H7 (cell line): ENCODE results near the gene CCDC9. TPM values are rescaled to one million over a fixed set of nuclear protein-coding genes. Genes with fewer than 3 reads are reported as not detected.

Source experiments
- DNase-seq: peaks from one replicate; pipeline ENCODE4 v3.0.0; 2012
- H3K27me3 ChIP-seq: 2 replicates; pipeline ENCODE4 v1.6.0; 2011; ENCODE audit warnings: mild to moderate bottlenecking, low read length; ENCODE audit not compliant: control insufficient read depth, insufficient read depth
- H3K36me3 ChIP-seq: replicated peaks from 2 replicates; pipeline ENCODE4 v1.5.1; 2011; ENCODE audit warnings: low read length; ENCODE audit not compliant: control insufficient read depth, insufficient read depth
- H3K4me3 ChIP-seq: 2 replicates; pipeline ENCODE4 v1.5.1; 2011; ENCODE audit warnings: low read depth, mild to moderate bottlenecking, control low read depth, low read length, moderate library complexity; ENCODE audit not compliant: insufficient read depth
- total RNA-seq: library from RNA; depleted of rRNA; stranded (reverse); fragments of >200 nt; shearing (Covaris generic); gene quantifications from 2 replicates; pipeline ENCODE4 v1.2.3, GENCODE V29; 2014; rRNA removed

The CCDC9 gene
- total RNA-seq, 1 experiment from 2014 or later: 10.9 TPM

DNA sequence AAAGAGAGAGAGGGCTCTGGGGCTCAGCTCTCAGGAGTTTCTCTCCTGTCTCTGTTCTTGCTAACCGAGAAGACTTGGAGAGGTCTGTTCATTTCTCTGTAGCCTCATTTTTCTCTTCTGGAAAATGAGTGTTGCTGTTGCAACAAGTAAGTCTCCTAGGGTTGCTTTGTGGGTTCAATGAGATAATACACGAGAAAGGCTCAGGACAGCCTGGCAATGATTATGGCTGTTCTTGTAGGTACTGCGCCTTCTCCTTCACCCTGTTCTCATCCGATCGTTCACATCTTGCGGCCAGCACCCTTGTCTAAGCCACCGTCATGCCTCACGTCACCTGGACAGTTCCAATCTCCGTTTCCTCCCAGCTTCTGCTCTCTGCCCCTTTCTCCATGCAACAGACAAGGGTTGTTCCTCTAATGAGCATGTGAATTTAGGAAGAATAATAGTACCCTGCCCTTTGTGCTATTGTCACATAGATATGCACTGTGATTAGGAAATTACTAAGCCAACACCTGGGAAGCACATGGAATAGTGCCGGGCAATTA is 57.5 kb downstream of the CCDC9 start:
- no peaks in the 10 kb centered on the region for H3K27me3 ChIP-seq
- no peak for DNase-seq
- H3K36me3 ChIP-seq: no peaks in the 10 kb centered on the region
- H3K4me3 ChIP-seq: no peak overlapping the region

DNA sequence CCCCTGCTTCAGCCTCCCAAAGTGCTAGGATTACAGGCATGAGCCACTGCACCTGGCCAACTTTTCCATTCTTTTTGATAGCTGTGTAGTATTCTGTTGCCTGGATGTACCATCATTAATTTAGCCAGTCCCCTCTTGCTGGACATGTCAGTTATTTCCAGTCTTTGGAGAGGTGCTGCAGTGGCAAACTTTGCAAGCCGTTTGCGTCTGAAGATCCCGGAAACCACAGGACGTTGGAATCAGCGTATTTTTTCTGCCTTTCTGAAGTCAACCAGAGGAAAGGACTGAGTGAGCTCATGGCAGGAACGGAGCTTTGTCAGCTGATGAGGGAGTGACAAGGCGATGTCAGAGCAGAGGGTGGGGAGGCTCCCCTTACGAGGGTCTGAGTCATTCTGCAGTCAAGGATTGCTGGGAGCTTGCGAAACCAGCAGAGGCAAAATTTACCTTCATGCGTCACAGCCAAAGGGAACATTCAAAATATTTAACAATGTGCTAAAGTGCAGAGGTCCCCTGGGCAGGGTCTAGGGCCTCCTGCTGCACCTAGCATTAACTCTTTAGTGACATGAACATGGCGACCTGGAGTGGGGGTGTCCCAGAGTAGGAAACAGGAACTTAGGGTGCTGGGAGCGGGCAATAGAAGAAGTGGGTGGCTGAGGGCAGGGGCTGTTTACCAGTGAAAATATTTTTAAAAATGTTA is 58.9 kb downstream of the CCDC9 start:
- no peaks in the 10 kb centered on the region for H3K27me3 ChIP-seq
- peak; percentile 53 for DNase-seq
- no peak overlapping the region for H3K4me3 ChIP-seq
- H3K36me3 ChIP-seq: no peaks in the 10 kb centered on the region

DNA sequence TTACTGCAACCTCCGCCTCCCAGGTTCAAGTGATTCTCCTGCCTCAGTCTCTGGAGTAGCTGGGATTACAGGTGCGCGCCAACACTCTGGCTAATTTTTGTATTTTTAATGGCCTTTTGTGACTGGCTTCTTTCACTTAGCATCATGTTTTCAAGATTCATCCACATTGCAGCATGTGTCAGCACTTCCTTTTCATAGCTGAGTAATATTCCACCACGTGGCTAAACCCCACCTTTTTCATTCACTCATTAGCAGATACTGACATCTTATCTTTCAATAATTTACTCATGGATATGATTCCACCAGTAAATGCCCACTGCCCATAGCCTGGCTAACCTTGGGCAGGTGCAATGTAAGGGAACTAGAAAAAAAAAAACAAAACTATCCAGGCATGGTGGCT is 60.2 kb downstream of the CCDC9 start:
- no peaks in the 10 kb centered on the region for H3K27me3 ChIP-seq
- no peak for DNase-seq
- no peaks in the 10 kb centered on the region for H3K36me3 ChIP-seq
- no peak overlapping the region for H3K4me3 ChIP-seq

DNA sequence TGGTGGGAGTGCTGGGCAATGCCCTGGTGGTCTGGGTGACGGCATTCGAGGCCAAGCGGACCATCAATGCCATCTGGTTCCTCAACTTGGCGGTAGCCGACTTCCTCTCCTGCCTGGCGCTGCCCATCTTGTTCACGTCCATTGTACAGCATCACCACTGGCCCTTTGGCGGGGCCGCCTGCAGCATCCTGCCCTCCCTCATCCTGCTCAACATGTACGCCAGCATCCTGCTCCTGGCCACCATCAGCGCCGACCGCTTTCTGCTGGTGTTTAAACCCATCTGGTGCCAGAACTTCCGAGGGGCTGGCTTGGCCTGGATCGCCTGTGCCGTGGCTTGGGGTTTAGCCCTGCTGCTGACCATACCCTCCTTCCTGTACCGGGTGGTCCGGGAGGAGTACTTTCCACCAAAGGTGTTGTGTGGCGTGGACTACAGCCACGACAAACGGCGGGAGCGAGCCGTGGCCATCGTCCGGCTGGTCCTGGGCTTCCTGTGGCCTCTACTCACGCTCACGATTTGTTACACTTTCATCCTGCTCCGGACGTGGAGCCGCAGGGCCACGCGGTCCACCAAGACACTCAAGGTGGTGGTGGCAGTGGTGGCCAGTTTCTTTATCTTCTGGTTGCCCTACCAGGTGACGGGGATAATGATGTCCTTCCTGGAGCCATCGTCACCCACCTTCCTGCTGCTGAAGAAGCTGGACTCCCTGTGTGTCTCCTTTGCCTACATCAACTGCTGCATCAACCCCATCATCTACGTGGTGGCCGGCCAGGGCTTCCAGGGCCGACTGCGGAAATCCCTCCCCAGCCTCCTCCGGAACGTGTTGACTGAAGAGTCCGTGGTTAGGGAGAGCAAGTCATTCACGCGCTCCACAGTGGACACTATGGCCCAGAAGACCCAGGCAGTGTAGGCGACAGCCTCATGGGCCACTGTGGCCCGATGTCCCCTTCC is 63.9 kb downstream of the CCDC9 start:
- no peak for DNase-seq
- no peaks in the 10 kb centered on the region for H3K27me3 ChIP-seq
- H3K36me3 ChIP-seq: no peaks in the 10 kb centered on the region
- no peak overlapping the region for H3K4me3 ChIP-seq

Other genes with a start within 250 kb of the CCDC9 start
- gene NPAS1, start 236.7 kb upstream of the CCDC9 start, total RNA-seq: 3.2 and 6.1 TPM in 2 replicates
- gene TMEM160, start 207.9 kb upstream of the CCDC9 start, total RNA-seq: 127 and 173 TPM in 2 replicates
- gene ZC3H4, start 142.7 kb upstream of the CCDC9 start, total RNA-seq: 13.4 and 14.5 TPM in 2 replicates
- gene SAE1, start 125.7 kb upstream of the CCDC9 start, total RNA-seq: 271 and 298 TPM in 2 replicates
- 13.4 and 20.7 TPM in 2 replicates for gene BBC3, start 25.3 kb upstream of the CCDC9 start, total RNA-seq
- gene INAFM1, start 18.4 kb downstream of the CCDC9 start, total RNA-seq: 2.0 and 2.9 TPM in 2 replicates
- gene C5AR1, start 53.3 kb downstream of the CCDC9 start, total RNA-seq: 0.17 TPM in 1 of 2 replicates, not detected in the other
- 0.03 TPM in 1 of 2 replicates, not detected in the other for gene C5AR2, start 75.7 kb downstream of the CCDC9 start, total RNA-seq
- 34.6 and 40.0 TPM in 2 replicates for gene DHX34, start 92.8 kb downstream of the CCDC9 start, total RNA-seq
- 87.0 and 134 TPM in 2 replicates for gene MEIS3, start 163.0 kb downstream of the CCDC9 start, total RNA-seq
- 6.7 and 10.3 TPM in 2 replicates for gene SLC8A2, start 215.4 kb downstream of the CCDC9 start, total RNA-seq
- gene KPTN, start 227.7 kb downstream of the CCDC9 start, total RNA-seq: 9.9 and 10.5 TPM in 2 replicates